ENCODE data around the gene HECTD4.

The HECTD4 gene

DNA sequence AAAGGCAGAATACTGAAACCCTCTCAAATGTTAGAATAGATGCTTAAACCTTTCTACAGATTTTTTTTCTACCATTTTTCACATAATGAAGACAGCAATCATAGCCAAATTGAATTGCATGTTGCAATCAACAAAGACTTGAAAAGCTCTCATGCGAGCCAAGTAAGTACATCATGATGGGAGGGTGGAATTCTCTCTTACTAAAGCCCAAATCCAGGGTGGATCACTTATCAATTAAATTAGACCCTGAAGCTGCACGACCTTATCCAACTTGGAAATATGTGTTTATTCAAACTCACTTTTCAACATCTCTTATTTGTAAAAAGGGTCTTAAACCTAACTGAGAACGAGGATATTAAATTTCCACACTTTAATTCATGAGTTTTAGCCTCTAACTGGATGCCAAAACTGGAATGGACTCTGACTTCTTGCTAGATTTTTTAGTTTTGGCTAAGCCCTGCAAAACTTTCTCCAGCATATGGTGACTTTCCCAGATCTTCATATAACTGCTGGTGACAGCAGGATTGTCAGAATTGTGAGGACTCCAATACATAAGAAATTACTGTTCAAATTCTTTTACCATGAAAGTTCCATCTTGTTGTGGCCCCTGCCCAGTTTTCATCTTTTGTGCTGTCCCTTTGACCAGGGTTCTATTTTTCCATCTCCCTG lies 53.6 kb downstream of the HECTD4 start:
- H3K4me3 ChIP-seq (ENCODE audit: low read length) = no peak overlapping the region
- no peak for DNase-seq (ENCODE audit: low read depth, low spot score)

DNA sequence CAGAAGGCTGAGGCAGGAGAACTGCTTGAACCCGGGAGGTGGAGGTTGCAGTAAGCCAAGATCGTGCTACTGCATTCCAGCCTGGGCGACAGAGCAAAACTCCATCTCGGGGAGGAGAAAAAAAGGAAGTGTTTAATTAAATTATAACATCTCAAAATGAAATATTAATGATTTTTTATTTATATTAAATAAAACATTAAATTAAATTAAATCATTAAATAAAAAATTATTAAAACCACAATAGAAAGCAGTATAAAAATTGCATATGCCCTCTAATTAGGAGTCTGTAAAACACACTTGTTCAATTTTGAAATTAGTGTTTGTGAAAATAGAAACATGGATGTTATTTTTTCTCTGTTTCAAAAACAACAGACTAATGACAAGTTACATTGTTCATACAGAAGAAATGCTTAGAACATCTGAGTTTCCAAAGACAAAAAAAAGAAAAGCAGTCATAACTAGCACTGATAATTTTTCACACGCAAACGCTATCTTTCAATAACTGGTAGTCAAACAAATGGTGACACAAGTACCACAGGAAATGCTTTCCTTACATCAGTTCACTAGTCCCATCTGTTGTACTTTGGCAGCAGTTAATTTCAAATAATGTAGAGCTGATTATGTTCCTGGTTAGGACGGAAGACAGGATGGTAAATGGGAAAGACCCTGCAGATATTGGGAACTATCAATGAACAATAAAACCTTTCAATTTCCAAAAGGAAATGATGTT lies 54.9 kb downstream of the HECTD4 start:
- no peak for DNase-seq (ENCODE audit: low read depth, low spot score)
- no peak overlapping the region for H3K4me3 ChIP-seq (ENCODE audit: low read length)

DNA sequence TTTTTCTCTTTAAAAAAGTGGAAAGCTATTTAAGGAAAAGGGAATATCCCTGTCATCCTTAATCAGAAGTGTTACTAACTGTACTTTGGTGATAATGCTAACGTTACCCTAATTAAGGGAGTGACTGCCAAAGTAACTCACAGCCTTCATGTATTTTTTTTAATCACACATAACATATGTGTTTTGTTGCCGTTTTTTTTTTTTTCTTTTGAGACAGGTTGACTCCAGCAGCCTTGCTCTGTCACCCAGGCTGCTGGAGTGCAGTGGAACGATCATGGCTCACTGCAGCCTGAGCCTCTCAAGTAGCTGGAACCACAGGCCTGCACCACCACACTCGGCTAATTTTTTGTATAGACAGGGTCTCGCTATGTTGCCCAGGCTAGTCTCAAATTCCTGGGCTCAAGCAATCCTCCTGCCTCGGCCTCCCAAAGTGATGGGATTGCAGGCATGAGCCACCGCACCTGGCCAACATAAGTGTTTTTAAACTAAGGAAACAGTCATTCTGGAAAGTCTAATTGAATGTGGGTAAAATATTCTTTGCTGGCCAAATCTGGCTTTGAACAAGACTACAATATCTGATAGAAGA lies 56.5 kb downstream of the HECTD4 start:
- no peak overlapping the region for H3K4me3 ChIP-seq (ENCODE audit: low read length)
- no peak for DNase-seq (ENCODE audit: low read depth, low spot score)

DNA sequence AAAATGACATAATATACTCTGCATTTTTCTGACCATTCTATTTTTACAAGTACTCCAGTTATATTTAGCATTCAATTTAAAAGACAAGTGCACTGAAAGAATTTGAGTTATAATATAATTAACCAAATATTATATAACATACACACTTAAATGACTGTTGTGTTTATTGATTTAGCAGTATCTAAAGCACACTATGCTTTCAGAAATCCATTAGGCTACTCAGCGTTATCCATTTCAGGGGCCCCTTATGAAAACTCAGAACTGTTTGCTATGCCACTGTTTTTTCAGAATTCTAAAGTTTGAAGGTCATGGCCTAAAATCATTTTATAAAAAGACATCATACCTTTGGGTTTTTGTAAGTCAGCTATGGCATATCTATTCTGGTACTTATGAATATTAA lies 57.1 kb downstream of the HECTD4 start:
- H3K4me3 ChIP-seq (ENCODE audit: low read length) = no peak overlapping the region
- DNase-seq (ENCODE audit: low read depth, low spot score) = no peak

DNA sequence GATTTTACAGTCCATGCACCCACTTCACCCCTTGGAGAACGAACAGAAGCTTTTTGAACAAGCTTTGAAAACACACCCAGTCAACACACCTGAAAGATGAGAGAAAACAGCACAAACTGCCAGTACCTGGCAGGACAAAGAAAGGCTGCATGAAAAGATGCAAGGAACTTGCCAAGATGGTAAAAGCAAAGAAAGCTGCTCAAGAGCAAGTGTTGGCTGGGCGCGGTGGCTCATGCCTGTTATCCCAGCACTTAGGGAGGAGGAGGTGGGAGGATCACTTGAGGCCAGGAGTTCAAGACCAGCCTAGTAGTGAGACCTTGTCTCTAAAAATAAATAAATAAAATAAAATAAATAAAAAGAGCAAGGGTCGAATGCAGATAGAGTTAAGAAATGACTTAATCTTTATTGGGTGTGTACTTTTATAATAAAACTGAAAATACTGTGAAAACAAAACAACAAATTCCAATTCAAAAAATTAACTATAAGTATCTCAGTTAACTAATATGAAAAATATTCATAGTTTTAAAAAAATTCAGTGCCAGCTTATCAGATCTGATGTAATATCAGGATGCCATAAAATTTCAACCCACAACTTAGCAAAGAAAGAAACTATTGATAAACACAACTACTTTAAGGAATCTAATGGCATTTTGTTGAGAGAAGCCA lies 59.2 kb downstream of the HECTD4 start:
- H3K4me3 ChIP-seq (ENCODE audit: low read length) = no peak overlapping the region
- no peak for DNase-seq (ENCODE audit: low read depth, low spot score)

DNA sequence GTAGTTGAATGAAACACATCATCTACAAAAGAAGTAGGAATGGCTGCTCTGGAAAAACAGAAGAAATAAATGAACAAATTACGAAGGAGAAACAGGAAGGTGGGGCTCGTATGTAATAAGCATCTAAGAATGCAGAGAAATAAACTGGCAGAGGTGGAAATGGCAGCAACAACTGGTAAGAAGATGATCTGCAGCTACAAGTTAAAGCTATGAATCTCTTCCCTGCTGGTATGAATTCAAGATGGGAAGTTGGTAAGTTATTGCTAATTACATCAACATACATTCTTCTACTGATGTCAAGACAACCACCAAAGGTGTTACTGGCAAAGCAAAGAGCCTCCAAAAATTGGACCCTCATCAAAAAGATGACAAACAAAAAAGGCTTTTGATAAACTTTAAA lies 59.8 kb downstream of the HECTD4 start:
- DNase-seq (ENCODE audit: low read depth, low spot score) = no peak
- H3K4me3 ChIP-seq (ENCODE audit: low read length) = no peak overlapping the region

DNA sequence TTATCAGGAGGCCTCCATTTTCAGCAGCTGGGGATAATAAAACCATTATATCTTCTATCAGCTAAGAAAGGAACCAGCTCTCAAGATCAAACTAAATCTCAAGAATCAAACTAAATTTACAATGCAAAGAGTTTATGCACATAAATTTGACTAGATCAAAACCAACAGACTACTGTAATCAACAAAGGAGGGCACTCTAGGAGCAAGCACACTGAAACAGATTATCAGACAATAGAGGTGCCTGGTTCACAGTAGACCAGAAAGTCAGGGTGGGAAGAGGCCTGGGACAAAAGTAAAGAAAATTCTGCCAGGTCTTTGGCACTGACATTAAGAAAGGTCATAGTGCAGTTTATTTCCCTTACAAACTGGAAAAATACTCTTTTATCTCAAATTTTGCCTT lies 61.0 kb downstream of the HECTD4 start:
- no peak for DNase-seq (ENCODE audit: low read depth, low spot score)

DNA sequence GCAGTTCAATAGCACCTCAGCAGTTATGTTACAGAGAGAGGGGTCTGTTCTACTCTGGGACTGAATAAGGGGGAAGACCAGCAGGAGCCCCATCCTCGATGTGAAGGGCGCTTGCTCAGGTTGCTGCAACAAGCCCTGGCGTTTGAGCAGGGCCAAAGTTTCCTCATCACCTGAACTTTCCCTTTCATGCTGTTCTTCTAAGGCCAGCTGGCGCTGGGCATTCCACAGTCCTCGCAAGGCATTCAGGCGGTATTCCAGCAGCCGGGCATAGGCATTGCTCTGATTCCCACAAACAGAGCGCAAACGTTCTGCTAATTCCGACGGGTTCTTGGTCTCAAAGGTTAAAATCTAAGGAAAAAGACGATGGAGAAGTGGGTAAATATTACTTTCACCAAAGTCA lies 62.8 kb downstream of the HECTD4 start:
- DNase-seq (ENCODE audit: low read depth, low spot score) = no peak
- no peak overlapping the region for H3K4me3 ChIP-seq (ENCODE audit: low read length)

More for the DNA sequence above, 61.0 kb downstream of the HECTD4 start:
- H3K4me3 ChIP-seq (ENCODE audit: low read length) = no peak overlapping the region

DNA sequence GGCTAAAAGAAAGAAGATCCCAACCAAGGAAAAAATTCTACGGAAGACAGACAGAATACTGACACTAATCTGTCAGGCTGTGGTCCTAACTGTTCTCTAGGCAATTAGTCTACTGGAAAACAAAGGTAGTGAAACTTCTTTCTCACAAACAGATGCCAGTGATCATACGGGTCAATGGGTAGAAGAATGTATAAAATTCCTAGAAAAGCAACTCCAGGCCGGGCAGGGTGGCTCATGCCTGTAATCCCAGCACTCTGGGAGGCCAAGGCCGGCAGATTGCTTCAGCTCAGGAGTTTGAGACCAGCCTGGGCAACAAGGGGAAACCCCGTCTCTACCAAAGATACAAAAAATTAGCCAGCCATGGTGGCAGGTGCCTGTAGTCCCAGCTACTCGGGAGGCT lies 64.8 kb downstream of the HECTD4 start:
- no peak overlapping the region for H3K4me3 ChIP-seq (ENCODE audit: low read length)
- no peak for DNase-seq (ENCODE audit: low read depth, low spot score)

DNA sequence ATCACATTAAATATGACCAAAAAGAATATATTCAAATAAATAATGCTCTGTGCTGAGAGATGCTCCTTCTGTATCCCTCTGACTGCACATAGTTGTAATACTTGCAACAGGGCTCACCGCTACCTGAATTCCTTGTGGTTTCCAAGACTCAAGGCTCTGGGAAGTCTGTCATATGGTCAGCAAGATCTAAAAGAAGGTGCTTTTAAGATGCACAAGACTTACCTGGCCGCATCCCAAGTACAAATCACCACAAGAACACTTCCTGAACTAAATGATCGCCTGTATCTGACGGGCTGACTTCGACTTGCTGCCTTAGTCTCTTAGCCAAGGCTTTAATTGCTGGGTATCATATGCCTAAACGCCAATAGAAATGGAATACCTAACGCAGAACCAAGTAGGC lies 67.2 kb downstream of the HECTD4 start:
- no peak overlapping the region for H3K4me3 ChIP-seq (ENCODE audit: low read length)
- no peak for DNase-seq (ENCODE audit: low read depth, low spot score)

DNA sequence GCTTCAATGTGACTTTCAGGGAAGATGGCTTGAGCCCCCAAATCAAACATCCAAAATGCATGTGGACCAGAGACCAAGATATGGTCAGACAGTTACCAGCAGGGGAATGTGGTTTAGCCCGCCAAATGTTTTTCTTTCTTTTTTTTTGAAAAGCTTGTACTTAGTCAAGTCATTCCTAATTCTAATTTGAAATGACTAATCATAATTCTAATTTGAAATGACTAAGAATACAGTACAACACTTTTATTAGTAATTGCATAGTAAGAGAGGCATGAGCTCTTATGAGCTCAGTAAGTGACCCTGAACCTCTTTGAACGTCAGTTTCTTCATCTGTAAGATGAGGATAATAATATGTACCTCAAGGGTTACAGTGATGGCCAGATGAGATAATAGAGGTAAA lies 72.4 kb downstream of the HECTD4 start:
- H3K4me3 ChIP-seq (ENCODE audit: low read length) = no peak overlapping the region
- DNase-seq (ENCODE audit: low read depth, low spot score) = no peak

DNA sequence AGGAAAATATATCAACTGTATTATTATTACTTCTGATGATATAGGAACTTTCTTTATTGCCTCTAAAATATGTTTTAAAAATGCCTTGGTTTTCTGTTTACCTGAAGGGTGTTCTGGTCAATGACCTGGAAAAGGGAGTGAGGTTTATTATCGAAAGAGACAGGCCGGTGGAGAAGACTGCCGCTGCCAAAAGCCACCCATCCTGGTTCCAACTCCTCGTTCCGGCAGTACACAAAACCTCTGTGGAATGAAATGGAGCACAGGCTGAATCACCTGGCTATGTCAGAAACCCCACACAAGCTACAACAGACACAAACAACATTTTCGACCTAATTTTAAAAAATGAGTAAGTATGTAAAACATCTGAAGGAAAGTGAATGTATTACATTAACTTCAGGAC lies 73.6 kb downstream of the HECTD4 start:
- no peak overlapping the region for H3K4me3 ChIP-seq (ENCODE audit: low read length)
- no peak for DNase-seq (ENCODE audit: low read depth, low spot score)

DNA sequence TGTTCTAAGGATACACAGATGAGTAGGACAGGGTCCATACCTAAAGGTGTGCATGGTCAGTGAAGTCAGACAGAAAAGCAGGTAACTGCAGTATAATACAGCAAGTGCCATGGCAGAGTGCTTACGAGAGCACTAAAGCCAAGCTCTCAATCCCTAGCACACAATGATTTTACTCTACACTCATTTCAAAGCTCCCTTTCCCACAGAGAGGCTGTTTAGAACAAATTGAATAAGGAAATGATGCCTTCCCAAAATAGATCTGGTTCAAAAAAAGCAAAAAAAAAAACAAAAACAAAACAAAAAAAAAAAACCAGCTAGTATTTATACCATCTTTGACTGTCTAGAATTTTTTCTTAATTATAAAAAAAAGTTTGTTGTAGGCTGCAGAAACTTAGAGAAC lies 74.1 kb downstream of the HECTD4 start:
- no peak overlapping the region for H3K4me3 ChIP-seq (ENCODE audit: low read length)
- no peak for DNase-seq (ENCODE audit: low read depth, low spot score)

DNA sequence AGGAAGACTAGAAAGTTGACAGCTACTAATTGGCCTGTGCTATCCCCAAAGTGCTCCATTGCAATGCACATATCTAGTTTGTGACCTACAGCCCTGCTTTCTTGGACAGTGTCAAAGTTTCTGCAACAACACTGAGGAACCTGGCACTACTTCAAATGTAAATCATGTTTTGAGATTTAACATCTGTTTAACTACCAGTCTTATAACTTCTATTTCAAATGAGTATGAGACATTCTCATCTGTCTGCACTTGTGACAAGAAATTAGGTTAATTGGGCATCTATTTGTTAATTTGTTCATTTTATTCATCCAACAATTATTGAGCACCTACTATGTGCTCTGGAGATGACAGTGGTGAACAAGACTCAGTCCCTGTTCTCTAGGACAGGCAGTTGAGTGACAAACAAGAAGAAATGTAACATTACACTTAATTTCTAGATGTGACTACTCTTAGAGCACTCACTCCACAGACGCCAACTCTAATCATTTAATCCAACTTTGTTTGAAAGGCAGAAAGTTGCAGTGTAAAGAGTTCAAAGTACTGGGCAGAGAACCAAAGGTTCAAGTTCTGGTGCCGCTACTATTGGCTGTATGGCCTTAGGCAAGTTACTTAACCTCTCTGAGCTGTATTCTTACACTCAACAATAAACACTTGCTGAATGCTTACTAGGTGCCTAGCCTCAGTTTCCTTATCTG lies 74.8 kb downstream of the HECTD4 start:
- H3K4me3 ChIP-seq (ENCODE audit: low read length) = no peak overlapping the region
- no peak for DNase-seq (ENCODE audit: low read depth, low spot score)

DNA sequence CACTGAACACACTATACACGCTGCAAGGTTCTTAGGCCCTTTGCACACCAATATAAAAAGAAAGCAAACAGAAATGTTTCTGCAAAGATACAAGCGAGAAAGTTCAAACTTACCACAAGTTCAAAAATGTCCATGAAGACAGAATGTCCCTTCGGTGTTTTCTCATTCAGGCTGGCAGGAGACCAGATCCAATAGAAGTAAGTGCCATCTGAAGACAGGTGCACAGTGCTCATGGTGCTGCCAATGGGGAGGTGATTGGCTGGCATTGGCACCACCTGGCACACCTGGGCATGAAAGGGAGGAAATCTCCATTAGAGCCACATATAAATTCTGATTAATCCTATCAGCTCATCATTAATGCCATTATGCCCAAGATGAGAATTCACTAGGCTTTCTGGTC lies 76.3 kb downstream of the HECTD4 start:
- no peak overlapping the region for H3K4me3 ChIP-seq (ENCODE audit: low read length)
- DNase-seq (ENCODE audit: low read depth, low spot score) = no peak

DNA sequence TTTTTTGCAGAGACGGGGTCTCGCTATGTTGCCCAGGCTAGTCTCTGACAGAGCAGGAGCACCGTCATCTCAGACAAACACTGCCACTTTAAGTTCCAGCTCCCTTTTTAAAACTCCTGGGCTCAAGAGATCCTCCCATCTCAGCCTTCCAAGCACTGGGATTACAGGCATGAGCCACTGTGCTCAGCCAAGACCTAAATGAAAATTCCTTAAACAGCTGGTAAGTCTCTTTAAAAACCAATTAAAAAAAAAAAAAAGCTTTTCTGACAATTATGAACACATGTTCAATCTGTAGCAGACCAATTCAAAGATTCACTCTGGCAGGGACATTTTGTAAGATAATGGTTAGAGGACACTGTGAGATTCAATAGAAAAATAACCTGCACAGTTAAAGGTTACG lies 77.8 kb downstream of the HECTD4 start:
- no peak overlapping the region for H3K4me3 ChIP-seq (ENCODE audit: low read length)
- no peak for DNase-seq (ENCODE audit: low read depth, low spot score)

DNA sequence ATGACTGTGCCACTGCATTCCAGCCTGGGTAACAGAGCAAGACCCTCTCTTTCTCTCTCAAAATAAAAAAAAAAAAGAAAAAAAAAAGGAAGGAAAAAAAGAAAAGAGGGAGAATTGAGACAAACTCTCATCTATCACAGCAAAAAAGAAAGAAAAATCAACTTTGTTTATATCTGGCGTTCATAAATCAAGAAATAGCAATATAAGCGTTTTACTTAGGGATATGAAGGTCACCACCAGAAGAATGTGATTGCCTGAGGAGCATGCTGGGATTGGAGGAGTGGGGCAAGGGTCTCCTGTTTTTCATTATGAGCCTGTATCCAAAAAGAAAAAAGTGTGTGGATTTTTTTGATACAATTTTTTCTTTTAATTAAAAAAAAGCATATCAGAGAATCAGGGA lies 78.4 kb downstream of the HECTD4 start:
- DNase-seq (ENCODE audit: low read depth, low spot score) = no peak
- H3K4me3 ChIP-seq (ENCODE audit: low read length) = no peak overlapping the region

DNA sequence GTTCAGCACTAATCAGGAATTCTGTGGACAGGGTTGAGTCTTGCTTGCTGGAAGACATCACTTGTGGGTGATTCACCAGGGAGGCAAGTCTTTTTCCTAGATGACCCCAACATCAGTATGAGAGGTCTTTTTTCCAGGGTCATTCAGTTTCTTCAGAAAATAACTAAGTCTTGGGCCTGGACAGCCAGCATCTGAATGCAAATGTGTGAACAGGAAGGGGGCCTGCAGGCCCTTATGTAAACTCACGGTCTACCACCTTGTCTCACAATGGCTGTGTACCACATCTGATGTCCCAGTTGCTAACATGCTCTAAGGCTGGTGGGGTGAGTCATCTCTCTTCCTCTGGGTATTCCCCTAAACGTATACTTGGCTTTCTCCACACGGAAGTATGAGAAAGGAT lies 79.2 kb downstream of the HECTD4 start:
- DNase-seq (ENCODE audit: low read depth, low spot score) = no peak

DNA sequence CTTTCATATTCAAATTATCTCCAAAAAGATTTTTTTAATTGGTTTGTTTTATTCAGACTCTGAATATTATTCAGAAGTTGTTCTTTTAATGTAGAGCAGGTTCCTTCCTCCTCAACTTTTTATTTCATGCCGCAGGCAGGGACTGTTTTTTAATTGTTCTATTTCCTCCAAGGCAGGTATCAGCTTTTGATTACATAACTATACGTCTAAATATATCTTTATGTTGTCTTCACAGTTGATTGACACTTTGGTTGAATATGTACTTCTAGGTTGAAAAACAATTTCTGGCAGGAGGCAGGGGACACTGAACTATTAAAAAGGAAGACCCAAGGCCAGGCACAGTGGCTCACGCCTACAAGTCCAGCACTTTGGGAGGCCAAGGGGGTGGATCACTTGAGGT lies 82.5 kb downstream of the HECTD4 start:
- no peak for DNase-seq (ENCODE audit: low read depth, low spot score)
- no peak overlapping the region for H3K4me3 ChIP-seq (ENCODE audit: low read length)

More for the DNA sequence above, 79.2 kb downstream of the HECTD4 start:
- no peak overlapping the region for H3K4me3 ChIP-seq (ENCODE audit: low read length)

DNA sequence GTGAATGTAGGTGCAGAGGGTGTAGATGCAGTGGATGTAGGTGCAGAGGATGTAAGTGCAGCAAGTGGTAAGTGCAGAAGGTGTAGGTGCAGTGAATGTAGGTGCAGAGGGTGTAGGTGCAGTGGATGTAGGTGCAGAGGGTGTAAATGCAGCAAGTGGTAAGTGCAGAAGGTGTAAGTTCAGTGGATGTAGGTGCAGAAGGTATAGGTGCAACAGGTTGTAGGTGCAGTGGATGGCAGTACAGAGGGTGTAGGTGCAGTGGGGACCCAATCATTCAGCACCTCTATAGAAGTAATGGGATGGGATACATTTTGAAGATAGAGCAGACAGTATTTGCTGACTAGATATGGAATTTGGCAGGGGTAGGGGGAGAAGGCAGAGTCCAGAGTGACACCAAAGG lies 85.0 kb downstream of the HECTD4 start:
- H3K4me3 ChIP-seq (ENCODE audit: low read length) = no peak overlapping the region
- DNase-seq (ENCODE audit: low read depth, low spot score) = no peak
